Activated T-cell treated with anti-CD3 and anti-CD28 coated beads for 24 hours (primary cell): ENCODE measurements around the gene CAD.

Experiments used
- DNase-seq: peaks from one replicate; pipeline ENCODE4 v3.0.0-alpha.2; 2020; ENCODE audit warnings: low read depth

CAD gene

GRCh38 chr2:27225526-27225925 is 8.4 kb downstream of the CAD start:
- DNase-seq, result no peak

- no peak for DNase-seq
These were observed 10.3 kb downstream of the CAD start for GRCh38 chr2:27227501-27227900.

- no peak for DNase-seq
These were observed 14.8 kb downstream of the CAD start for GRCh38 chr2:27231921-27232320.

GRCh38 chr2:27233341-27233740 is 16.2 kb downstream of the CAD start:
- no peak for DNase-seq

- DNase-seq, result no peak
These were observed 19.0 kb downstream of the CAD start for GRCh38 chr2:27236136-27236535.

- no peak for DNase-seq
These were observed 19.5 kb downstream of the CAD start for GRCh38 chr2:27236626-27237025.

GRCh38 chr2:27237341-27237945 is 20.3 kb downstream of the CAD start:
- no peak for DNase-seq

GRCh38 chr2:27238976-27239375 is 21.8 kb downstream of the CAD start:
- DNase-seq, result no peak

- DNase-seq, result no peak
These were observed 23.2 kb downstream of the CAD start for GRCh38 chr2:27240406-27240805.

- no peak for DNase-seq
These were observed 24.8 kb downstream of the CAD start for GRCh38 chr2:27241761-27242613.

- DNase-seq, result no peak
These were observed 25.4 kb downstream of the CAD start for GRCh38 chr2:27242614-27242951.

- DNase-seq, result no peak
These were observed 26.4 kb downstream of the CAD start for GRCh38 chr2:27243391-27244130.

- no peak for DNase-seq
These were observed 27.9 kb downstream of the CAD start for GRCh38 chr2:27245116-27245515.

- no peak for DNase-seq
These were observed 28.5 kb downstream of the CAD start for GRCh38 chr2:27245626-27246025.

- DNase-seq, result no peak
These were observed 30.7 kb downstream of the CAD start for GRCh38 chr2:27247893-27248292.

GRCh38 chr2:27249159-27249890 is 32.2 kb downstream of the CAD start:
- DNase-seq, result no peak

GRCh38 chr2:27249891-27250651 is 32.9 kb downstream of the CAD start:
- DNase-seq, result peak; percentile 24

GRCh38 chr2:27250652-27251379 is 33.6 kb downstream of the CAD start:
- DNase-seq, result no peak

GRCh38 chr2:27251766-27252165 is 34.6 kb downstream of the CAD start:
- DNase-seq, result no peak

- DNase-seq, result no peak
These were observed 38.0 kb downstream of the CAD start for GRCh38 chr2:27255187-27255586.

GRCh38 chr2:27255660-27256059 is 38.5 kb downstream of the CAD start:
- no peak for DNase-seq
